Non-pigmented ciliary epithelial cell (primary cell): ENCODE results near the gene ABCA5.
A peak's percentile ranks its signal among the peaks of the same experiment; 100 is the strongest.

Source experiments
- DNase-seq: peaks from one replicate; pipeline ENCODE4 v3.0.0-alpha.2; 2010; ENCODE audit warnings: low read depth

Gene ABCA5

DNA sequence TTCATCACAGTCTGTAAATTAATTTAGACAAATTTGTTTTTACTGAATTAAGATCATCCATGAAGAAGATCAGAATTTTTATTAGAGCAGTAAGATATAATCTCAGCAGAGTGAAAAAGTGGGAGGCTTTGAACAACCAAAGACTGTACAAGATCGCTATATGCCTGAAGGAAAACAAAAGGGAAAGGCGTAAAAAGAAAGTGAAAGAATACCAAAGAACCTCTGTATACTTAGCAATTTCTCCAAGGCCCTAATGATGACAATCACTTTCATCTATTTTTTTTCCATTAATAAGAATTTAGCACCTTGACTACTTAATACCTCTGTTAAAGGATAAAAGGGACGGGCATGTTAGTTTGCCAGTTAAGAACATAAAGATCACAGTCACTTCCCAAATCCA lies 59.7 kb downstream of the ABCA5 start:
- DNase-seq: no peak

DNA sequence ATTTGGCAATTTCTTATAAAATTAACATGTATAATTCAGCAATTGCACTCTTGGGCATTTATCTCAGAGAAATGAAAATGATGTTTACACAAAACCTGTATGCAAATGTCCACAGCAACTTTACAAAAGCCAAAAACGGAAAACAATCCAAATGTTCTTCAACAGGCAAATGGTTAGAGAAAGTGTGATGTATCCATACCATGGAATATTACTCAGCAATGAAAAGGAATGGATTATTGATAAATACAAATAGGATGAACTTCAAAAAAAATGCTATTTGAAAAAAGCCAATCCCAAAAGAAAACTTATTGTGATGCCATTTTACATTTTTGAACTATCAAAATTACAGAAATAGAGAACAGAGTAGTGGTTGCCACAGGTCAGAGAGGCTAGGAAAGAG lies 61.1 kb downstream of the ABCA5 start:
- no peak for DNase-seq

DNA sequence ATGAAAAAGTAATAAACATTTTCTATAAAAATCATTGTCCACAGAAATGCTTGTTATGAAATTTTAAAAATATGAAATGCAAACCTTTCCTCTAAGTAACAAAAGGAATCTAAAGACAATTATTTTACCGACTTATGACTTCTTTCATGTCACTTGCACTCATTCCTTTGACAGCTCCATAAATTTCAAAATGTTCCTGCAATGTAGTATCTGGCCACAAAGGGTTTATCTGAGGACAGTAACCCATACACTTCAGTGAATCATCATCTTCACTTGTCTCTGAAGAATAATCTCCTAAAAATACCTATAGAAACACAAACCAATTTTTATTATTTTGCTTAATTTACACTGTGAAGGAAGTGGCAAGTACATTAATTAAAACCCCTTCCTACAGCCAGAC lies 72.7 kb downstream of the ABCA5 start:
- DNase-seq: no peak

DNA sequence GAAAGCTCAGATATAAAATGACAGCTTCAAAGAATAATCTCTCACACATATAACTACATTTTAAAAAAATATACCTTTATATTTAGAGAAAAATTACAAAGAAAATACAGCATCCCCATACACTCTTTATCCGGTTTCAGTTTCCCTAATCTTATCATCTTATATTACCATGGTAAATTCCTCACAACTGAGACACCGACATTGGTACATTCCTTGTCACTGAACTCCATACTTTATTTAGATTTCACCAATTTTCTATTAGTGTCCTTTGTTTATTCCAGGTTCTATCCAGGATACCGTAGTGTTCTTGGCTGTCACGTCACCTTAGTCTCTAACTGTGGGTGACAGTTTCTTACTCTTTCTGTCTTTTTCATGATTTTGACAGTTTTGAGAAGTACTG lies 76.3 kb downstream of the ABCA5 start:
- no peak for DNase-seq

DNA sequence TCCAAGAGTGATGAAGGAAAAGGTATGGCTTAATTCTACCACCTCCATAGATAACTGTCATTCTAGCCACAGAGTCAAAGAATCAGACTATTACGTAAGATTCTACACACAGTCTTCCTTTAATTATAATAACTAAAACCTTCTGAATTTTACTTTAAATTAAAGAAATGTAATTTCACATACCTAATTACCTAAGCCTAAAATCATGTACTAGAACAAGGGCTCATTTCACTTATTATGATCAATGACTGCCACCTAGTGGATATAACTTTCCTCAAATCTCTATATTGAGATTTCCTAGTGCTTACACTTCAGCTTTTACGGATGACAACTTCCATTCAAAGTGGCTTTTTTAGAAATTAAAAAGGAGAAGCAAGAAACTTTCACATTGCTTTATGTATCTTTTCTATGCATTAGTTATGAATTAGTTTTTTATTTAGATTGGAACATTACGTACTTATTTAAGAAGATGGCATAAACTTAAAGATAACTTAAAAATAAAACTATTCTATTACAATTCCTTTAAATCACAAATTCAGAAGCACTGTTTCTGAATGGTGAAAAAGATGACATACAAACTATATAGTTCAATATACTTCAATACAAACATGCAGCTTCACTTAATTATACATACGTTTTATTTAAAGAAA lies 80.1 kb downstream of the ABCA5 start:
- no peak for DNase-seq

DNA sequence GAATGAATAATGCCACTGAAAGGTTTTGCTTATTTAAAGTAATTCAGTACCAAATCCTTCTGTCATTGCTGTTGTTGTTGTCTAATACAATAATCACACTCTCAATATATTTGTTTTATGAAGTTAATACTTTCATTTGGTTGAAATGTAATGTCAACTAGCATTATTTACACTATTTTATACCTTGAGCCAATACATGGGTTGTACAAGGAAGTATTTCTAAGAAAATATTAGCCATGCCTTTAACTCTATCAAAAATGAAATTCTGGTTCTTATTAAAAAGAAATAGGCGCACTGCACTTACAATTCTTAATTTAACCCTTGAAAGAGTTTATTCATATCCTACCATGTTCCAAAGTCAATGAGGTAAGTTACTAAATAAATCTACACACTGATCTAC lies 80.7 kb downstream of the ABCA5 start:
- DNase-seq: no peak

DNA sequence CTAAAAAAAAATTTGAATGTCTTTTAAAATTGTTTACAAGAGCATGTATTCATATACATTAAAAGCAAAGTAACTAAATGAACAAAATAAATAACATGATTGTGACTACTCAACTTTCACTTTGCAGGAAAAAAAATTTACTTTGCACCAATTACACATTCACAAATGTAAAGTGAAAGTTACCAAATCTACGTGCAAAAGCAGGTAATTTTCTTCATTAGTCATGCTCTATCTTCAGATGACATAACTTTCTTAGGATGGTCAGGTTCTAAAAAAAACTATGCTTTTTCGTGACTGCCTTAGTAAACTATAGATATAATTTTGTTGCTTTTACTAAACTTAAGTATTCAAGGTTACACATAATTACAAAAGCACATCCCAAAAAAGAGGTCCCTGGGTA lies 81.3 kb downstream of the ABCA5 start:
- DNase-seq: no peak

DNA sequence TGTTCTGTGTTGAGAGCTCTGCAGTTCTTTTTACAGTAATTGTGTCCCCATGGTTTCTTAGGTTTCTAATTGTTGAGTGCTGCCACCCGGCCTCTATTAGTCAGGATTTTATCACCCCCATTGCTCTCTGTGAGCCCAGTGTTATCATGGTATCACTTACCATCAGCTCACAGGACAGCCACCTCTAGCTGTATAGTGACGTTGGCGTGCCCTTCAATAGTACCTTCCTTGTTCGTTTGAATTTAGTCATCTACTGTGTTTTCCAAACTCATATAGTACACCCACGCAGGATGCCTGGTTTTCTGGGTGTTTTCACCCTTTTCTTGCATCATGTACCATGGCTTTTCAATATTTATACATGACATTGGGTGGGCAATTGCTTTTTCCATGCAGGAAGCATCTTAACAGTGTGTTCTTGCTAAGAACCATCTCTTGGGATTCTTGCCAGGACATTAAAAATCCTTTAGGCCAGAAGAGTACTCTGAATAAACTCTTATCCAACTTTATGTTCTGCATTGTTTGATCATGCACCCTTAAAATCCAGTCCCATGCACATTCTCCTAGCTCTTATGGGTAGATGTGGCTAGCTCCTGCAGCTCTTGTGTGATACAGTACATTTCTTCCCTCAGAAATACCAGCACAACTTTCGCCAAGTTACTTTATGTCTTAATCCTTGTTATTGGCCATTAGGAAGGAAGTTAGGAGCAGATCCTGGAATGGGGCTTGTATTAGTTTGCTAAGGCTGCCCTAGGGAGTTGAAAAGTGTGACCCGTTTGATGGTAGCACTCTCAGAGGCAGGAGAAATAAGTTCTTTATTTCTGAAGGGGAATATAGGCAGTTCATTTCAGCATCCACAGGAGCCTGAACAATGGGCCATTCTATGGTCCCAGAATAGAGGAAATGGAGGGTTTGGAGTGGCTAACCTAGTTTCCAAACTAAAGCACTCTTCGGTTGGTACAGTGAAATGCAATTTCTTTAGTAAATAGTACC lies 87.0 kb downstream of the ABCA5 start:
- DNase-seq: no peak

DNA sequence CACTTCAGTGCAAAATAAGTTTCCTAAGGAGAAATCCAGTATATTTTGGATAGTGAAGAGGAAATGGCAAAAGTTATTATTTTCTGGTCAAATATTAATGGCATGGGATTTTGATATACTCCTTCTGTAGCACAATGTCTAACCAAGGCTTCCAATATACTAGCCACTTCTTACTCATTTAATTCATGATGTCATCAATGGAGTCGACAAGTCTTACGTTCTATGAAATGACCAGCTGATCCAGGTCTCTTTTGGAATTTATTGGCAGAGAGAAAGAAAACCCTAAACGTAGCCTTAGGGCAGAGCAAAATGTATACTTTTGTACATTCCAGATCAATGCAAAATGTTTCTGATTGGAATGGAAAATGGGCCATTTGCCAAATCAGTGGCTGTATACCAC lies 90.0 kb downstream of the ABCA5 start:
- no peak for DNase-seq

DNA sequence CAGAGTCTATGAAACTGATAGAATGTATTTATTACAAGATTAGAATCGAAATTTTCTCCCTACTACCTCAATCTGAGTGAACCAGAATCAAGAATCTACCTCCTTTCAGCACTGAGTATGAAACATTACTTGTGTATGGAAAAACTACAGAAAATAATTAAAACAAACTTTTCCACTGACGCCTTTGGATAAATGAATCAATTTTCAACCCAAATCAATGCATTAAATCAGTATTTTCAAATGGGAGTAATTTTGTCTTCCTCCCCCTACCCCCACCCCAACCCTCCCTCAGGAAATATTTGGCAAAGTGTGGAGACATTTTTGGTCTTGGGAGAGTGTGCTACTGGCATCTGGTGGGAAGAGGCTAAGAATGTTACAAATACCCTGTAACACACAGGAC lies 90.5 kb downstream of the ABCA5 start:
- no peak for DNase-seq

DNA sequence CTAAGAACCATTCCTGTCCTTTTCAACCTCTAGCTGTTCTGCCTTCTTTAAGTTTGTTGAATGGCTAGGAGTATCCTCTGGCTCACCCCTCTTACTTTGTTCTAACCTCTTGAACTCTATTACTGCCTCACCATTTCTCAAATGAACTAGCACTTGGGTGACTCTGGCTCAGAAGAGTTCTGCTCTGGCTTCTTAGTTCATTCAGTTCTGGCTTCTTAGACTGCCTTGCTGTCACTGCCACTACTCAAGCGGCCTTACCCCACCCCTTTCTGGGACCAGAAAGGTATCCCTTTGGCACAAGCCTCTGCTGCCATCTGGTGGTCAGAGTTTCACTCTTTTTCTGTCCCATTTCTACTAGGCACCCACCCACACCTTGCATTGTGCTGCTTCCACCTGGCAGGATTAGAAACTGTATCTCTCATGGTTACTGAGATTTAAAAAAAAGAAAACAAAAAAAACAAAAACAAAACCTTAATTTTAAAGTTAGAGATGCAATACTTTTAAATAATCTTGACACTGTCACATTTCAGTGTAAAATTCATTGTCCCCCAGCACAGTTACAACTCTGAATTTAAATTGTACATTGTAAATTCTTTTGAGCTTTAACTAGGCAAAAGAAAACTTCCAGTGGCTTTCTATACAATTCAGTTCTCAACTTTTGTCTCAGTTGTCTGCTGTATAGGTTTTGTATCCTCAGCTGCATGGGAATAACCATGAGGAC lies 91.4 kb downstream of the ABCA5 start:
- DNase-seq: peak; percentile 54

DNA sequence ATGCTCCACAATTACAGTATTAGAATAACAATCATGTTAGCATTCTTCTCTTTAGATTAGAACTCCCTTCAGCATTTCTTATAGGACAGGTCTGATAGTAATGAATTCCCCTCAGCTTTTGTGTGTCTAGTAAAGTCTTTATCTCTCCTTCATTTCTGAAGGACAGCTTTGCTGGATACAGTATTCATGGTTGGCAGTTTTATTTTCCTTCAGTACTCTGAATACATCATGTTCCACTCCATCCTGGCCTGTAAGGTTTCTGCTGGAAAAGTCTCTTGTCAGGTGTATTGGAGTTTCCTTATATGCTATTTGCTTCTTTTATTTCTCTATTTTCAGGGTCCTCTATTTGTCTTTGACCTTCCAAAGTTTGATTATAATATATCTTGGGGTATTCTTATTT lies 94.3 kb downstream of the ABCA5 start:
- DNase-seq: no peak

DNA sequence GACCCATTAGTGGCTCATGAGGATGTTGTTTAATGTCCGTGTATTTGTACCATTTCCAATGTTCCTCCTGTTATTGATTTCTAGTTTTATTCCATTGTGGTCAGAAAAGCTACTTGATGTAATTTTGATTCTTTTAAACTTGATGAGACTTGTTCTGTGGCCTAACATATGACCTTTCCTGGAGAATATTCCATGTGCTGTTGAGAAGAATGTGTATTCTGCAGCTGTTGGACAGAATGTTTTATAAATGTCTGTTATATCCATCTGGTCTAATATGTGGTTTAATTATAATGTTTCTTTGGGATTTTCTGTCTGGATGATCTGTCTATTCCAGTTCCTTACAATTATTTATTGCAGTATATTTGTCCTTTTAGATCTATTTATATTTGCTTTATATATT lies 95.4 kb downstream of the ABCA5 start:
- DNase-seq: no peak

DNA sequence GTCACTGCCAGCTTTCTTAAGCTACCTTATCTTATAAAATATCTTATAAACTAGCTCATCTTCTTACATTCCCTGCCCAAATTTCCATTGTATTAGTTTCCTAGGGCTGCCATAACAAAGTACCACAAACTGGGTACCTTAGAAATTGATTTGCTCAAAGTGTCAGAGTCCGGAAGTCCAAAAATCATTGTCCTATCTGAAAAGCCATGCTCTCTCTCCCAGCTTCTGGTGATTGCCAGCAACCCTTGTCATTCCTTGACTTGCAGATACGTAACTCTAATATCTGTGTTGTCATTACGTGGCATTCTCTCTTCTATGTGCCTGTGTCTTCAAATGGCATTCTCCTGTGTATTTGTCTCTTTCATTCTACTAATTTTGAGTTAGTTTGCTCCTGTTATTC lies 96.0 kb downstream of the ABCA5 start:
- no peak for DNase-seq

DNA sequence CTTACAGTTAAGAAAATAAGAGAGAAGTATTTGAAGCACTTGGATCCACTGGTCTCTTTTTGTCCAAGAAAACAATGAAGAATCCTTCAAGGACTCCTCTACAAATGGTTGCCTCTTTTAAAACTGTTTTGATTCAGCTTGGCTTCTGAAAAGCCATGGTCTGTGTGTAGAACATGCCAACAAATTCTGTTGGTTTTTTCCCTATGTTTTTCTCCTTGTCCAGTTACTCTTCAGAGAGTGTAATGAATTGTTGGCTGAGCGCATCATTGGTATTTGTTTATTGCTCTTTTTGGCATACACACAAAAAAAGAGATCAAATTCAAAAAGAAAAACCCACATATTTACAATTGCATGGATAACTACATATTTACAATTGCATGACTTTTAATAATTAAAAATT lies 98.4 kb downstream of the ABCA5 start, which contains the start of gene ABCA10:
TSS of gene ABCA10 (minus strand) at position 249 of the 400 bp plus-strand sequence. CDS start 3,466 bp downstream, outside the sequence.
- no peak for DNase-seq

DNA sequence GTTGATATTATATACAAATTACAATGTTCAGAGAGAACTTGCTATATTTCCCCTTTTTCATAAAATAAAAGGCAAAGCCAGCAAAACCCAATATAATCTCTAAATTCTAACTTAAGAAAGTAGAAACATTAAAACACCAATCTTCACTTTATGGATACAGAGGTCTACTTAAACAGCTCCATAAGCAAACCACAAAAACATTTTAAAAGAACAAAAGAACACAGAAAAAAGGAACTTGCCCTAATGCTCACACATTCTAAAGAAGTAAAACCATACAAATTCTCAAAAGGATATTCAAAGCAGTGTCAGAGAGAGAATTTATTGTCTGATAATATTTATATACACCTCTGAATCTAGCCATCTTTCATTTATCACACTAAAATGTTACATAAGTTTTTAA lies 98.9 kb downstream of the ABCA5 start:
- DNase-seq: no peak

DNA sequence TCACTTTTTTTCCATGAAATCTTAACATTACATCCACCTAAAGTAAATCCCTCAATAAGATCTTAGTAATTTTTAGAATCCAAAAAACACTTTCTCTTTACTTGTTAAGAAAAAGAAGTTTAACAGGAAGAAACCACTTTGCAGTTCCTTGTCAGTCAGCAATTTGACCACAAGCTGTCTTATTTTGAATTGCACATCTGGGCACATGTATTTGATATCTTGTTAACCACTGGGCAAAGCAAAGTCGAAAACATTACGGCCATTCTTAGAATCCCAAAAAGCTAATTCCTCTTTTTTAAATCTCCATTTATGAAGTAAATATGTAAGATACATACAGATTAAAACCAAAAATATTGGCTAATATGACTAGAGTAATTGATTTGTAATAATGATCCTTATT lies 99.4 kb downstream of the ABCA5 start:
- DNase-seq: no peak

DNA sequence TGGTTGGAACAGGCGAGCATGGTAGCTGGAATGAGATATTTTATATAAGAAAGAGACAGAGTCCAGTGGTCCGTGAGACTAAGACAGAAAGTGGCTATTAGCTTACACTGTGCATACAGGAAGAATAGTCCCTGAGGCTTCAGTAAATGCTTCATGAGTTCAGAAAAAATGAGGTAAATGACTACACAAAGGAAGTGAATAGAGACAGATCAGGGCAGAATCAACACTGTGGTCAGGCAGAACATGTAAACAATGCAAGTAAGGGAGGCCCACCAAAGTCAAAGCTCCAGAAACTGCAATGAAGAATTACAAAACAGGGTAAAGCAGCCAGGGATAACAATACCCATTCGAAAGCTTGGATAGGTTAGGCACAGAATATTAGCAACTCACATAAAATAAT lies 103.1 kb downstream of the ABCA5 start:
- peak; percentile 65 for DNase-seq

DNA sequence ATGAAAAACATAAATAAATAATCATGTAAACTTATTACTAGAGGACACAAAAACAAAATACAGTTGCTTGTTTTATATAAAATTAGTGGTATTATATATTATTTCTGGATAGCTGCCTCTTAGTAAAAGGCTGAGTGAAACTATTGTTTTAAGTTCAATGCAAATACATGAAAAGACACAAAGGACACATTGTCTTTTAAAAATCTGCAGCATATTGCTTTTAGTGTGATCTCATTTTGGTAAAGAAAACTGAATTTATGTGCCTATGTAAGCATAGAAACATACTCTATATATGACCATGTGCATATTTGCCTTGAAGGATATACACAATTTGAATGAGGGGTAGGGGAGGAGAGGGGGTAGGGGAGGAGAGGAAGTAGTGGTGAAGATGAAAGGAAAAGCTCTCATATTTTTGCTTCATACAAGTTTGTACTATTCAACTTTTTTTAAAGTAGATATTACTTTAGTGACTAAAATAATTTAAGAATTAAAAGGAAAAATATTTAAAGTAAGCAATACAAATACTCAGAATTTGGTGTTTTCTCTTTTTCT lies 104.2 kb downstream of the ABCA5 start:
- no peak for DNase-seq

DNA sequence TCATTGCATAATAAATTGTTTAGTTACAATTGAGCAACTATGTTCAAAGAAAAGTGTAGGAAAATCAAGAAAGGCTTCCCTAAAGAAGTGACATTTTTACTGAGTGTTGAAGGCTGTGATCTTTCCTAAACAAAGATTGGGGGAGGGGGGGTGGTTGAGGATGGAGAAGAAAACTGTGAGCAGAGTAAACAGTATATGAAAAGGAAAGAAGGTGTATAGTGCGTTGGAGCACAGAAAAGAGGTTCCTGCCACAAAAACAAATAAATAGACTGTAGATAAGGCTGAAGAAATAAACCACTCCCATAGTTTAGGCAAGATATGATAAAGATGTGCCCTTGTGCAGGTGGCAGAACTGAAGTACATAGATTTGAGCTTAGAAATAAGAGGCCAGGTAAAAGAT lies 106.8 kb downstream of the ABCA5 start:
- no peak for DNase-seq

DNA sequence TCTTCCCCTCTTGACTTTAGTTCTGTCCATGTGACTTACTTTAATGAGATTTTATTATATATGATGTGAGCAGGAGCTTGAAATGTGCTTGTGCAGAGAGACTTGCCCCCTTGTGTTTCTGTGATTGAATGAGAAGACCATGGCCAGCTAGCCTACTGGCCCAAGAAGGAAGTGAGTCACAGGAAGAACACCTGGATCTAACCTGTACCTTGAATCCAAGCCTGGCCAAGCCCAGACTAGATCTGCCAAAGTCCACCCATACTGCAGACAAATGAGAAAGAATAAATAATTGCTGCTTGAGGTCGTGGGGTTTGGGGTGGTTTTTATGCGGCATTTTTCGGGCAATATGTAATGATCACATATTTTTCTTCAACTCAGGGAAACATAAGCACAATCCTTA lies 107.9 kb downstream of the ABCA5 start:
- DNase-seq: no peak

DNA sequence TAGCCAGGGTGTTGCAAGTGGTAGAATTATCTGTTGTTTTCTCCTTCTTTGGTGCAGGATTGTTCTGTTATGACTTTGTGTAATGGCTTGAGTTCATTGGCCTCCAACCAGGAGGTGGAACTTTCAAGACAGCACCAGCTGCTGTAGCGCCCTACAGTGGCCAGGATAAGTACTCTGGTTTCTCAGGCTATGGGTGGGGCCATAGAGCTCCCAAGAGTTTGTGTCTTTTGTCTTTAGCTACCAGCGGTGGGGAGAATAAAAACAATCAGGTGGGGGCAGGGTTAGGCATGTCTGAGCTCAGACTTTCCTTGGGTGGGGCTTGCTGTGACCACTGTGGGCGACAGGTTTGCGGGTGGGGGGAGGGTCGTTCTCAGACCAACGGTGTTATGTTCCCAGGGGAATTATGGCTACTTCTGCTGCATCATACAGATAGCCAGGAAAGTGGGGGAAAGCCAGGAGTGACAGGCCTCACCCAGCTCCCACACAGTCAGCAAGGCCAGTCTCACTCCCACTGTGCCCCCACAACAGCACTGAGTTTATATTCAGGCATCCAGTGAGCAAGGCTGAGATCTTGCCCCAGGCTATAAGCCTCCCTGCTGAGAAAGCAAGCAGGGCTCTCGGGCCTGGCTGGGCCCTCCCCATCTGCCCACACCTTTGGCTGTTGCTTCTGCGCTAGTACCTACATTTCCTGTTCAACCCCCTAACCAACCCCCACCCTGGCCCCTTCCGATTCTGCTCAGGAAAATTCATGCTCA lies 113.7 kb downstream of the ABCA5 start:
- DNase-seq: no peak
